K562 (cell line): ENCODE results near the gene ZFTA. TPM values are rescaled to one million over a fixed set of nuclear protein-coding genes. Genes with fewer than 3 reads are reported as not detected.

Source experiments
- ARID1B ChIP-seq: fragments of 450-650 bp; IDR thresholded peaks from 2 replicates; pipeline ENCODE4 v1.6.1; 2016; ENCODE audit warnings: antibody characterized with exemption, mild to moderate bottlenecking, inconsistent platforms
- MNT ChIP-seq, 2 experiments: fragments of 450-650 bp; conservative IDR thresholded peaks; 2 replicates each; pipeline ENCODE4 v1.6.1; 2017; ENCODE audit warnings: mild to moderate bottlenecking in 2 of 2, moderate library complexity in 2 of 2
- NEUROD1 ChIP-seq: fragments of 150-350 bp; IDR thresholded peaks from 2 replicates; pipeline ENCODE4 v1.6.1; 2014; ENCODE audit warnings: borderline replicate concordance, low read length, low read depth; ENCODE audit not compliant: partially characterized antibody
- NFIC ChIP-seq: fragments of 450-650 bp; IDR thresholded peaks from 2 replicates; pipeline ENCODE4 v1.6.1; 2017; ENCODE audit warnings: mild to moderate bottlenecking, inconsistent platforms
- RBBP5 ChIP-seq: fragments of 200-600 bp; sonication (generic); IDR thresholded peaks from 2 replicates; pipeline ENCODE4 v1.6.1; 2012; ENCODE audit warnings: borderline replicate concordance, mild to moderate bottlenecking, low read length, control low read depth, inconsistent platforms; ENCODE audit not compliant: insufficient read depth, poor library complexity, severe bottlenecking
- SIRT6 ChIP-seq: IDR thresholded peaks from one replicate; pipeline ENCODE4 v1.6.1; 2012; ENCODE audit warnings: low read depth, mild to moderate bottlenecking, control low read depth, inconsistent platforms, low read length, moderate library complexity
- TFAM ChIP-seq: fragments of 250-450 bp; sonication (Bioruptor Pico); conservative IDR thresholded peaks from 2 replicates; pipeline ENCODE4 v1.5.0; 2021; ENCODE audit warnings: mild to moderate bottlenecking, moderate library complexity
- ZNF184 ChIP-seq: sonication (generic); formaldehyde crosslinking; IDR thresholded peaks from 2 replicates; pipeline ENCODE4 v1.5.0; 2020; ENCODE audit warnings: missing genetic modification reagents
- ZNF507 ChIP-seq: conservative IDR thresholded peaks from 2 replicates; pipeline ENCODE4 v1.6.1; 2017; ENCODE audit warnings: missing genetic modification characterization, missing compliant biosample characterization
- polyA plus RNA-seq, 8 experiments: library from polyadenylated mRNA; depleted of rRNA in 4 of 8; stranded (reverse) in 5 of 8; unstranded in 3 of 8; fragments of >200 nt; fragmentation: Nextera tagmentation in 2 of 8; fragmentation: Illumina TruSeq in 1 of 8; extraction: Ambion mirVana in 2 of 8; extraction: Trizol in 1 of 8; gene quantifications; 2 replicates each; pipeline versions ENCODE4 v1.2.1 to v1.2.3, GENCODE V29; 2011 to 2014; ENCODE audit warnings: inconsistent platforms in 1 of 8, missing spikeins in 1 of 8
- total RNA-seq, 7 experiments: library from RNA; depleted of rRNA in 6 of 7; stranded (reverse); fragments of >200 nt in 6 of 7; fragmentation: Illumina TruSeq in 2 of 7; extraction: Trizol in 2 of 7; gene quantifications; 2 replicates each; pipeline versions ENCODE4 v1.2.1 to v1.2.3, GENCODE V29; 2011 to 2021; ENCODE audit warnings: low replicate concordance in 1 of 7
- TF ChIP-seq, protein P1 (sequence below): fragments of 200-600 bp; sonication (generic); IDR thresholded peaks from one replicate; pipeline ENCODE4 v1.6.1; 2012; ENCODE audit warnings: mild to moderate bottlenecking, low read depth, low read length, inconsistent platforms
- TF ChIP-seq, protein P2 (sequence below): fragments of 150-350 bp; conservative IDR thresholded peaks from 2 replicates; pipeline ENCODE4 v1.6.1; 2014; ENCODE audit warnings: low read length

ZFTA gene
- total and polyA plus RNA-seq, 9 of the 15 experiments (the other 6 are each of a cell fraction or from before 2014, with no cell fraction given): 0.45 to 12.3 (median 2.9) TPM

GRCh38 chr11:63769042-63769713 lies 603 bp upstream of the ZFTA start (continued):
- TF ChIP-seq, protein P1, sequence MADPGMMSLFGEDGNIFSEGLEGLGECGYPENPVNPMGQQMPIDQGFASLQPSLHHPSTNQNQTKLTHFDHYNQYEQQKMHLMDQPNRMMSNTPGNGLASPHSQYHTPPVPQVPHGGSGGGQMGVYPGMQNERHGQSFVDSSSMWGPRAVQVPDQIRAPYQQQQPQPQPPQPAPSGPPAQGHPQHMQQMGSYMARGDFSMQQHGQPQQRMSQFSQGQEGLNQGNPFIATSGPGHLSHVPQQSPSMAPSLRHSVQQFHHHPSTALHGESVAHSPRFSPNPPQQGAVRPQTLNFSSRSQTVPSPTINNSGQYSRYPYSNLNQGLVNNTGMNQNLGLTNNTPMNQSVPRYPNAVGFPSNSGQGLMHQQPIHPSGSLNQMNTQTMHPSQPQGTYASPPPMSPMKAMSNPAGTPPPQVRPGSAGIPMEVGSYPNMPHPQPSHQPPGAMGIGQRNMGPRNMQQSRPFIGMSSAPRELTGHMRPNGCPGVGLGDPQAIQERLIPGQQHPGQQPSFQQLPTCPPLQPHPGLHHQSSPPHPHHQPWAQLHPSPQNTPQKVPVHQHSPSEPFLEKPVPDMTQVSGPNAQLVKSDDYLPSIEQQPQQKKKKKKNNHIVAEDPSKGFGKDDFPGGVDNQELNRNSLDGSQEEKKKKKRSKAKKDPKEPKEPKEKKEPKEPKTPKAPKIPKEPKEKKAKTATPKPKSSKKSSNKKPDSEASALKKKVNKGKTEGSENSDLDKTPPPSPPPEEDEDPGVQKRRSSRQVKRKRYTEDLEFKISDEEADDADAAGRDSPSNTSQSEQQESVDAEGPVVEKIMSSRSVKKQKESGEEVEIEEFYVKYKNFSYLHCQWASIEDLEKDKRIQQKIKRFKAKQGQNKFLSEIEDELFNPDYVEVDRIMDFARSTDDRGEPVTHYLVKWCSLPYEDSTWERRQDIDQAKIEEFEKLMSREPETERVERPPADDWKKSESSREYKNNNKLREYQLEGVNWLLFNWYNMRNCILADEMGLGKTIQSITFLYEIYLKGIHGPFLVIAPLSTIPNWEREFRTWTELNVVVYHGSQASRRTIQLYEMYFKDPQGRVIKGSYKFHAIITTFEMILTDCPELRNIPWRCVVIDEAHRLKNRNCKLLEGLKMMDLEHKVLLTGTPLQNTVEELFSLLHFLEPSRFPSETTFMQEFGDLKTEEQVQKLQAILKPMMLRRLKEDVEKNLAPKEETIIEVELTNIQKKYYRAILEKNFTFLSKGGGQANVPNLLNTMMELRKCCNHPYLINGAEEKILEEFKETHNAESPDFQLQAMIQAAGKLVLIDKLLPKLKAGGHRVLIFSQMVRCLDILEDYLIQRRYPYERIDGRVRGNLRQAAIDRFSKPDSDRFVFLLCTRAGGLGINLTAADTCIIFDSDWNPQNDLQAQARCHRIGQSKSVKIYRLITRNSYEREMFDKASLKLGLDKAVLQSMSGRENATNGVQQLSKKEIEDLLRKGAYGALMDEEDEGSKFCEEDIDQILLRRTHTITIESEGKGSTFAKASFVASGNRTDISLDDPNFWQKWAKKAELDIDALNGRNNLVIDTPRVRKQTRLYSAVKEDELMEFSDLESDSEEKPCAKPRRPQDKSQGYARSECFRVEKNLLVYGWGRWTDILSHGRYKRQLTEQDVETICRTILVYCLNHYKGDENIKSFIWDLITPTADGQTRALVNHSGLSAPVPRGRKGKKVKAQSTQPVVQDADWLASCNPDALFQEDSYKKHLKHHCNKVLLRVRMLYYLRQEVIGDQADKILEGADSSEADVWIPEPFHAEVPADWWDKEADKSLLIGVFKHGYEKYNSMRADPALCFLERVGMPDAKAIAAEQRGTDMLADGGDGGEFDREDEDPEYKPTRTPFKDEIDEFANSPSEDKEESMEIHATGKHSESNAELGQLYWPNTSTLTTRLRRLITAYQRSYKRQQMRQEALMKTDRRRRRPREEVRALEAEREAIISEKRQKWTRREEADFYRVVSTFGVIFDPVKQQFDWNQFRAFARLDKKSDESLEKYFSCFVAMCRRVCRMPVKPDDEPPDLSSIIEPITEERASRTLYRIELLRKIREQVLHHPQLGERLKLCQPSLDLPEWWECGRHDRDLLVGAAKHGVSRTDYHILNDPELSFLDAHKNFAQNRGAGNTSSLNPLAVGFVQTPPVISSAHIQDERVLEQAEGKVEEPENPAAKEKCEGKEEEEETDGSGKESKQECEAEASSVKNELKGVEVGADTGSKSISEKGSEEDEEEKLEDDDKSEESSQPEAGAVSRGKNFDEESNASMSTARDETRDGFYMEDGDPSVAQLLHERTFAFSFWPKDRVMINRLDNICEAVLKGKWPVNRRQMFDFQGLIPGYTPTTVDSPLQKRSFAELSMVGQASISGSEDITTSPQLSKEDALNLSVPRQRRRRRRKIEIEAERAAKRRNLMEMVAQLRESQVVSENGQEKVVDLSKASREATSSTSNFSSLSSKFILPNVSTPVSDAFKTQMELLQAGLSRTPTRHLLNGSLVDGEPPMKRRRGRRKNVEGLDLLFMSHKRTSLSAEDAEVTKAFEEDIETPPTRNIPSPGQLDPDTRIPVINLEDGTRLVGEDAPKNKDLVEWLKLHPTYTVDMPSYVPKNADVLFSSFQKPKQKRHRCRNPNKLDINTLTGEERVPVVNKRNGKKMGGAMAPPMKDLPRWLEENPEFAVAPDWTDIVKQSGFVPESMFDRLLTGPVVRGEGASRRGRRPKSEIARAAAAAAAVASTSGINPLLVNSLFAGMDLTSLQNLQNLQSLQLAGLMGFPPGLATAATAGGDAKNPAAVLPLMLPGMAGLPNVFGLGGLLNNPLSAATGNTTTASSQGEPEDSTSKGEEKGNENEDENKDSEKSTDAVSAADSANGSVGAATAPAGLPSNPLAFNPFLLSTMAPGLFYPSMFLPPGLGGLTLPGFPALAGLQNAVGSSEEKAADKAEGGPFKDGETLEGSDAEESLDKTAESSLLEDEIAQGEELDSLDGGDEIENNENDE: no peak
- no peak for TF ChIP-seq NEUROD1
- peak in 1 of 2 experiments; percentile 30; a peak in 1 of 4 replicates for TF ChIP-seq MNT (conservative IDR thresholded peaks at IDR 0.05)
- peak; percentile 28; the same call in 1 of the 2 replicates for TF ChIP-seq NFIC
- TF ChIP-seq, protein P2, sequence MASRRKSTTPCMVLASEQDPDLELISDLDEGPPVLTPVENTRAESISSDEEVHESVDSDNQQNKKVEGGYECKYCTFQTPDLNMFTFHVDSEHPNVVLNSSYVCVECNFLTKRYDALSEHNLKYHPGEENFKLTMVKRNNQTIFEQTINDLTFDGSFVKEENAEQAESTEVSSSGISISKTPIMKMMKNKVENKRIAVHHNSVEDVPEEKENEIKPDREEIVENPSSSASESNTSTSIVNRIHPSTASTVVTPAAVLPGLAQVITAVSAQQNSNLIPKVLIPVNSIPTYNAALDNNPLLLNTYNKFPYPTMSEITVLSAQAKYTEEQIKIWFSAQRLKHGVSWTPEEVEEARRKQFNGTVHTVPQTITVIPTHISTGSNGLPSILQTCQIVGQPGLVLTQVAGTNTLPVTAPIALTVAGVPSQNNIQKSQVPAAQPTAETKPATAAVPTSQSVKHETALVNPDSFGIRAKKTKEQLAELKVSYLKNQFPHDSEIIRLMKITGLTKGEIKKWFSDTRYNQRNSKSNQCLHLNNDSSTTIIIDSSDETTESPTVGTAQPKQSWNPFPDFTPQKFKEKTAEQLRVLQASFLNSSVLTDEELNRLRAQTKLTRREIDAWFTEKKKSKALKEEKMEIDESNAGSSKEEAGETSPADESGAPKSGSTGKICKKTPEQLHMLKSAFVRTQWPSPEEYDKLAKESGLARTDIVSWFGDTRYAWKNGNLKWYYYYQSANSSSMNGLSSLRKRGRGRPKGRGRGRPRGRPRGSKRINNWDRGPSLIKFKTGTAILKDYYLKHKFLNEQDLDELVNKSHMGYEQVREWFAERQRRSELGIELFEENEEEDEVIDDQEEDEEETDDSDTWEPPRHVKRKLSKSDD: no peak
- TF ChIP-seq TFAM (CRISPR knock-in tag): no peak
- TF ChIP-seq ZNF507: no peak
- no peak for TF ChIP-seq ARID1B
- TF ChIP-seq ZNF184 (CRISPR knock-in tag): no peak
- no peak for TF ChIP-seq SIRT6
- peak; percentile 55 for TF ChIP-seq RBBP5
